HepG2 (cell line): ENCODE results near the gene THAP5. TPM values are rescaled to one million over a fixed set of nuclear protein-coding genes. Genes with fewer than 3 reads are reported as not detected.

Experiments
- ATAC-seq: fragments of 200-7000 bp; cut with Tn5 transposase; 3 replicates; pipeline ENCODE4 v1.9.1; 2020; ENCODE audit warnings: mild to moderate bottlenecking, moderate library complexity
- BruUV-seq: library from RNA; stranded (reverse); fragments of 400-500 nt; replicated peaks from 2 replicates; lab custom pipeline; 2021; lab: Mats Ljungman, UMichigan
- CTCF ChIA-PET: fragments of 300-600 bp; formaldehyde crosslinking; extraction: SDS; loops from one replicate; lab custom pipeline; 2021; ENCODE audit warnings: low total read pairs, inconsistent platforms, low intra/inter-chr PET ratio; lab: Yijun Ruan, JAX
- POLR2A ChIA-PET: fragments of 350-600 bp; sonication (Branson Sonifier 250); formaldehyde crosslinking; loops from one replicate; lab custom pipeline; 2020; ENCODE audit warnings: antibody characterized with exemption, inconsistent platforms; lab: Yijun Ruan, JAX
- DNase-seq: peaks from one replicate; pipeline ENCODE4 v3.0.0-alpha.2; 2015; ENCODE audit warnings: low spot score
- FAIRE-seq: peaks from 3 replicates; lab custom pipeline; 2011; peaks lifted over from hg19 to GRCh38; lab: Jason Lieb, UNC
- H2AFZ ChIP-seq: one replicate; pipeline ENCODE4 v1.6.1; 2011; ENCODE audit warnings: low read length, inconsistent platforms
- H3K27ac ChIP-seq: fragments of 300-600 bp; 3 replicates; pipeline ENCODE4 v1.8.0; 2011; ENCODE audit warnings: mixed run types, mild to moderate bottlenecking, mixed read lengths, low read length, inconsistent platforms; ENCODE audit not compliant: insufficient read depth; ENCODE audit errors: extremely low read length
- H3K27me3 ChIP-seq, 2 experiments: fragments of 200-600 bp in 1 of 2; 2 replicates in 1 of 2; 3 replicates in 1 of 2; pipeline versions ENCODE4 v1.6.0 to v1.8.0; 2011; ENCODE audit warnings: low read length in 2 of 2, mild to moderate bottlenecking in 2 of 2, moderate library complexity in 2 of 2, inconsistent platforms in 1 of 2; ENCODE audit not compliant: insufficient read depth in 2 of 2, control insufficient read depth in 1 of 2
- H3K36me3 ChIP-seq, 2 experiments: fragments of 200-600 bp in 1 of 2; replicated peaks in 1 of 2; 2 replicates in 1 of 2; 3 replicates in 1 of 2; pipeline versions ENCODE4 v1.5.1 to v1.8.0; 2011; ENCODE audit warnings: low read length in 2 of 2, inconsistent platforms in 1 of 2; ENCODE audit not compliant: insufficient read depth in 2 of 2, control insufficient read depth in 1 of 2
- H3K4me1 ChIP-seq: 2 replicates; pipeline ENCODE4 v1.5.1; 2012; ENCODE audit warnings: low read length, inconsistent platforms; ENCODE audit not compliant: insufficient read depth
- H3K4me2 ChIP-seq: 2 replicates; pipeline ENCODE4 v1.6.0; 2011; ENCODE audit warnings: low read depth, low read length, inconsistent platforms
- H3K4me3 ChIP-seq, 3 experiments: fragments of 200-600 bp in 1 of 3; sonication (generic), shearing (Covaris generic) in 1 of 3; replicated peaks in 1 of 3; 2 replicates each; pipeline ENCODE4 v1.5.1; 2011 to 2016; ENCODE audit warnings: low read length in 3 of 3, inconsistent platforms in 2 of 3, low read depth in 2 of 3, mild to moderate bottlenecking in 2 of 3, control low read depth in 1 of 3, mixed read lengths in 1 of 3; ENCODE audit not compliant: insufficient read depth in 1 of 3
- H3K79me2 ChIP-seq: one replicate; pipeline ENCODE4 v1.6.1; 2011; ENCODE audit warnings: low read length, inconsistent platforms; ENCODE audit not compliant: insufficient read depth
- H3K9ac ChIP-seq: 2 replicates; pipeline ENCODE4 v1.6.0; 2011; ENCODE audit warnings: mild to moderate bottlenecking, low read depth, low read length, inconsistent platforms; ENCODE audit not compliant: insufficient read depth
- H3K9me3 ChIP-seq: 2 replicates; pipeline ENCODE4 v1.5.1; 2012; ENCODE audit warnings: mild to moderate bottlenecking, low read length
- H4K20me1 ChIP-seq: 2 replicates; pipeline ENCODE4 v1.6.0; 2011; ENCODE audit warnings: inconsistent platforms, mild to moderate bottlenecking, low read length, moderate library complexity; ENCODE audit not compliant: insufficient read depth
- HOXD1 ChIP-seq: sonication (generic); formaldehyde crosslinking; IDR thresholded peaks from 2 replicates; pipeline ENCODE4 v1.5.0; 2020; ENCODE audit warnings: missing genetic modification reagents
- KDM5B ChIP-seq: sonication (generic); formaldehyde crosslinking; IDR thresholded peaks from 2 replicates; pipeline ENCODE4 v1.4.0; 2020; ENCODE audit warnings: missing genetic modification reagents, mild to moderate bottlenecking, borderline replicate concordance
- MAFF ChIP-seq: IDR thresholded peaks from 2 replicates; pipeline ENCODE4 v1.6.1; 2011; ENCODE audit warnings: low read depth, low read length, improper control_type of control experiment
- MAFK ChIP-seq, 2 experiments: IDR thresholded peaks in 1 of 2; conservative IDR thresholded peaks in 1 of 2; 2 replicates each; pipeline ENCODE4 v1.6.1; 2011; ENCODE audit warnings: improper control_type of control experiment in 2 of 2, low read length in 2 of 2
- NR2F2 ChIP-seq: IDR thresholded peaks from 2 replicates; pipeline ENCODE4 v1.6.1; 2012; ENCODE audit warnings: low read depth, inconsistent platforms, borderline replicate concordance
- RAD21 ChIP-seq: fragments of 450-650 bp; formaldehyde crosslinking; IDR thresholded peaks from 2 replicates; pipeline ENCODE4 v1.5.0; 2020; ENCODE audit warnings: mild to moderate bottlenecking
- RNF2 ChIP-seq: fragments of 450-650 bp; conservative IDR thresholded peaks from 2 replicates; pipeline ENCODE4 v1.6.1; 2016; ENCODE audit warnings: low read depth
- TBL1XR1 ChIP-seq: fragments of 150-350 bp; IDR thresholded peaks from 2 replicates; pipeline ENCODE4 v1.6.1; 2014; ENCODE audit warnings: borderline replicate concordance, low read length; ENCODE audit not compliant: partially characterized antibody
- ZFP1 ChIP-seq: IDR thresholded peaks from 2 replicates; pipeline ENCODE4 v1.6.1; 2016
- ZFP36L1 ChIP-seq: sonication (generic); formaldehyde crosslinking; IDR thresholded peaks from 2 replicates; pipeline ENCODE4 v1.8.0; 2022; ENCODE audit warnings: mild to moderate bottlenecking, missing genetic modification reagents, moderate library complexity
- ZKSCAN8 ChIP-seq: IDR thresholded peaks from 2 replicates; pipeline ENCODE4 v1.6.1; 2016; ENCODE audit warnings: borderline replicate concordance, missing genetic modification reagents, missing compliant biosample characterization
- ZNF205 ChIP-seq: IDR thresholded peaks from 2 replicates; pipeline ENCODE4 v1.6.1; 2018; ENCODE audit warnings: missing biosample characterization, missing genetic modification reagents
- ZSCAN22 ChIP-seq: sonication (generic); formaldehyde crosslinking; IDR thresholded peaks from 2 replicates; pipeline ENCODE4 v1.4.0; 2020; ENCODE audit warnings: mild to moderate bottlenecking, missing genetic modification reagents
- WGBS: methylation state at CpG from one replicate; pipeline ENCODE4 v1.1.6; 2017; ENCODE audit warnings: low lambda C conversion rate; 5-methylcytosine and 5-hydroxymethylcytosine counted together
- in situ Hi-C: cut with HindIII; loops from 2 replicates; pipeline ENCODE4 v1.10.0; 2017; ENCODE audit warnings: low pct_unique_long_range_greater_than_20kb; ENCODE audit not compliant: extremely low pct_ligation_motif_present
- intact Hi-C: fragments of 100-400 bp; cut with micrococcal nuclease; formaldehyde crosslinking; loops from one replicate; pipeline ENCODE4 v1.10.0; 2022; ENCODE audit not compliant: unreplicated experiment
- polyA plus RNA-seq, 8 experiments: library from polyadenylated mRNA; depleted of rRNA in 3 of 8; stranded (reverse) in 7 of 8; unstranded in 1 of 8; fragments of >200 nt; fragmentation: Illumina TruSeq in 4 of 8; extraction: Trizol in 4 of 8; gene quantifications; 2 replicates each; pipeline versions ENCODE4 v1.2.1 to v1.2.3, GENCODE V29; 2011 to 2016; ENCODE audit warnings: low read depth in 4 of 8, missing spikeins in 1 of 8, mixed read lengths in 1 of 8; ENCODE audit not compliant: insufficient read depth in 1 of 8
- total RNA-seq, 5 experiments: library from RNA; depleted of rRNA; stranded (reverse); fragments of >200 nt; fragmentation: Illumina TruSeq; extraction: Trizol; gene quantifications; 2 replicates each; pipeline ENCODE4 v1.2.3, GENCODE V29; 2016; ENCODE audit warnings: low read depth in 1 of 5
- TF ChIP-seq, protein P1 (sequence below): sonication (generic); formaldehyde crosslinking; IDR thresholded peaks from 2 replicates; pipeline ENCODE4 v1.4.0; 2020; ENCODE audit warnings: mild to moderate bottlenecking, missing genetic modification reagents
- TF ChIP-seq, protein P2 (sequence below): sonication (generic); formaldehyde crosslinking; IDR thresholded peaks from 2 replicates; pipeline ENCODE4 v1.8.1; 2023; ENCODE audit warnings: mild to moderate bottlenecking, missing genetic modification reagents
- TF ChIP-seq, protein P3 (sequence below): sonication (generic); formaldehyde crosslinking; IDR thresholded peaks from 2 replicates; pipeline ENCODE4 v1.8.0; 2022; ENCODE audit warnings: mild to moderate bottlenecking, missing genetic modification reagents; ENCODE audit not compliant: insufficient replicate concordance

Gene THAP5
- total and polyA plus RNA-seq, 2 of the 13 experiments (the other 11 are each of a cell fraction or from before 2014, with no cell fraction given) = 3.6 to 11.8 TPM

DNA sequence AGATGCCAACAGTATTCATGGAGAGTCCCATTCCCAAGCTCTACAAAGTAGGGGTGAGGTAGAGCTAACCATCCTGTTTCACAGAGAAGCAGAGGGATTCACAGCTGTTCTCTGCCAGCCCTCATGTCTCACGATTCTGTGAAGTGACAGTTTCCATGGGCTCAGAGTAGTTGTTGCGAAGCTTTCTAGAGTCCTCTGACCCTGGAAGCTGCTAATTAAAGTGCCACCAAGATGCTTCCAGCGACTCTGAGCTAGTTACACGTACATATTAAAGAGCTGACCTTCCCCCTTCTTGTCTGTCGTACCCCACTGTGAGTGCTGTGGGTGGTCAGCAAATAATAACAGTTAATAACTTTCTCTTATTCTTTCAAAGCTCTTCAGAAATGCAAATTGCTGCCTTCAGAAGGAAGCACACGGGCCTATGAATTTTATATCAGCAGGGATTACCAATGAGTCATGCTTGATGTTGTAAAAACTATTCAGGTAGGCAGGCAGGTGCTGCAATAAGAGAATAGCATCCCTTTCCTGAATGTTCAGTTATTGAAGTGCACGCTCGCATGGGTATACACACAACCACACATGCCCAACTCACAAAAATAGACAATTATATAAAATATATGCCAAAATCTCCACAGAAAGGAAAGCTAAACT, 34.3 kb upstream of the THAP5 start:
- Histone ChIP-seq H3K9me3 (no peaks in the 10 kb centered on the region), H3K79me2 (no peaks in the 10 kb centered on the region), H3K27me3 (peaks cover 3 to 14% of the 10 kb centered on the region in 2 experiments; a peak in 3 of 5 replicates), H3K9ac (no peak overlapping the region), H3K4me2 (no peak overlapping the region), H3K4me1 (peaks cover 6% of the 10 kb centered on the region), H3K27ac (no peak overlapping the region), H3K36me3 (no peaks in the 10 kb centered on the region), H3K4me3 (no peak overlapping the region), H4K20me1 (no peaks in the 10 kb centered on the region), H2AFZ (no peak overlapping the region)
- in situ Hi-C loops (loop anchor here (25.0 kb wide), 1 partner anchor 1484 kb away; no protein-coding TSS in a partner anchor), intact Hi-C loops (no loop called here)
- BruUV-seq = no TSS peak
- no peak for FAIRE-seq
- ChIA-PET CTCF (no interaction called here), POLR2A (interaction anchor here (0.8 kb wide), 1 partner anchor 10 kb away, joined by 3 read pairs; no protein-coding TSS in a partner anchor)
- 6% methylated on average over 7 of the region's 8 CpGs for WGBS
- no peak for DNase-seq
- TF ChIP-seq TBL1XR1 = no peak
- no peak for ATAC-seq

DNA sequence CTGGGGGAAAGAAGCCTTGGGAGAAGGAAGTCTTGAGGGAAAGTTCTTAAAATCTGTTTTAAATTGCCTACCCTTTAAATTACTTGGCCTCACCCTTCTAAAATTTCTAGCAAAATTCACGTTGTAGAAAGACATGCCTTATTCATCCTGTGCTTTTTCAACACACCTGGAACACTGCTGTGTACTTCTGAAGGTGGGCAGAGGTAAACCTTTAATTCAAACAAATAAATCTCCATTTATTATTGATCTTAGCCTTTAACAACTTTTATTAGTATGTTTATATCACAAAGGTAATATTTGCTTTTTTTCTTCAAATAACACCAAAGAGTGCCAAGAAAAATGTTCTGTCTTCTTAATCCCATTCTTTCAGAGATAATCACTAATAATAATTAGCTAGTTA, 30.9 kb upstream of the THAP5 start:
- CTCF ChIA-PET = no interaction called here
- ATAC-seq (no peak), FAIRE-seq (no peak), DNase-seq (no peak)
- H3K36me3 ChIP-seq = no peaks in the 10 kb centered on the region
- H3K4me1 ChIP-seq = no peaks in the 10 kb centered on the region
- in situ Hi-C loops = loop anchor here (25.0 kb wide), 1 partner anchor 1487 kb away; no protein-coding TSS in a partner anchor
- H3K4me2 ChIP-seq = no peak overlapping the region
- H3K4me3 ChIP-seq = no peak overlapping the region
- no peaks in the 10 kb centered on the region for H3K79me2 ChIP-seq
- no peaks in the 10 kb centered on the region for H4K20me1 ChIP-seq
- H3K9ac ChIP-seq = no peak overlapping the region
- WGBS = 0% methylated on average over 1 of the region's 1 CpG
- no peaks in the 10 kb centered on the region for H3K9me3 ChIP-seq
- no TSS peak for BruUV-seq
- H3K27me3 ChIP-seq = peaks cover 3 to 20% of the 10 kb centered on the region in 2 experiments; a peak in 3 of 5 replicates
- POLR2A ChIA-PET = no interaction called here
- H3K27ac ChIP-seq = no peak overlapping the region
- H2AFZ ChIP-seq = no peak overlapping the region
- intact Hi-C loops = no loop called here
- no peak for TF ChIP-seq ZKSCAN8 (CRISPR knock-in tag)
- no peak for TF ChIP-seq ZSCAN22
- TF ChIP-seq ZNF205 = no peak
- TF ChIP-seq ZFP1 (CRISPR knock-in tag) = no peak
- TF ChIP-seq, protein P1, sequence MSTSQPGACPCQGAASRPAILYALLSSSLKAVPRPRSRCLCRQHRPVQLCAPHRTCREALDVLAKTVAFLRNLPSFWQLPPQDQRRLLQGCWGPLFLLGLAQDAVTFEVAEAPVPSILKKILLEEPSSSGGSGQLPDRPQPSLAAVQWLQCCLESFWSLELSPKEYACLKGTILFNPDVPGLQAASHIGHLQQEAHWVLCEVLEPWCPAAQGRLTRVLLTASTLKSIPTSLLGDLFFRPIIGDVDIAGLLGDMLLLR (CRISPR knock-in tag) = no peak
- TF ChIP-seq RNF2 = no peak
- TF ChIP-seq, protein P2, sequence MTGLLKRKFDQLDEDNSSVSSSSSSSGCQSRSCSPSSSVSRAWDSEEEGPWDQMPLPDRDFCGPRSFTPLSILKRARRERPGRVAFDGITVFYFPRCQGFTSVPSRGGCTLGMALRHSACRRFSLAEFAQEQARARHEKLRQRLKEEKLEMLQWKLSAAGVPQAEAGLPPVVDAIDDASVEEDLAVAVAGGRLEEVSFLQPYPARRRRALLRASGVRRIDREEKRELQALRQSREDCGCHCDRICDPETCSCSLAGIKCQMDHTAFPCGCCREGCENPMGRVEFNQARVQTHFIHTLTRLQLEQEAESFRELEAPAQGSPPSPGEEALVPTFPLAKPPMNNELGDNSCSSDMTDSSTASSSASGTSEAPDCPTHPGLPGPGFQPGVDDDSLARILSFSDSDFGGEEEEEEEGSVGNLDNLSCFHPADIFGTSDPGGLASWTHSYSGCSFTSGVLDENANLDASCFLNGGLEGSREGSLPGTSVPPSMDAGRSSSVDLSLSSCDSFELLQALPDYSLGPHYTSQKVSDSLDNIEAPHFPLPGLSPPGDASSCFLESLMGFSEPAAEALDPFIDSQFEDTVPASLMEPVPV = no peak
- TF ChIP-seq, protein P3, sequence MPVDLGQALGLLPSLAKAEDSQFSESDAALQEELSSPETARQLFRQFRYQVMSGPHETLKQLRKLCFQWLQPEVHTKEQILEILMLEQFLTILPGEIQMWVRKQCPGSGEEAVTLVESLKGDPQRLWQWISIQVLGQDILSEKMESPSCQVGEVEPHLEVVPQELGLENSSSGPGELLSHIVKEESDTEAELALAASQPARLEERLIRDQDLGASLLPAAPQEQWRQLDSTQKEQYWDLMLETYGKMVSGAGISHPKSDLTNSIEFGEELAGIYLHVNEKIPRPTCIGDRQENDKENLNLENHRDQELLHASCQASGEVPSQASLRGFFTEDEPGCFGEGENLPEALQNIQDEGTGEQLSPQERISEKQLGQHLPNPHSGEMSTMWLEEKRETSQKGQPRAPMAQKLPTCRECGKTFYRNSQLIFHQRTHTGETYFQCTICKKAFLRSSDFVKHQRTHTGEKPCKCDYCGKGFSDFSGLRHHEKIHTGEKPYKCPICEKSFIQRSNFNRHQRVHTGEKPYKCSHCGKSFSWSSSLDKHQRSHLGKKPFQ (CRISPR knock-in tag) = no peak
- TF ChIP-seq MAFF = no peak
- no peak for TF ChIP-seq NR2F2
- TF ChIP-seq ZFP36L1 (CRISPR knock-in tag) = no peak
- TF ChIP-seq KDM5B (CRISPR knock-in tag) = no peak
- no peak for TF ChIP-seq HOXD1 (CRISPR knock-in tag)
- no peak for TF ChIP-seq MAFK (conservative IDR thresholded peaks at IDR 0.05 in 1 of 2, IDR thresholded peaks at IDR 0.05 in 1 of 2; ENCODE audit: low read length in 2 of 2)
- TF ChIP-seq RAD21 (CRISPR knock-in tag) = no peak
